ENCODE data around the gene CD2.
"Not testable (repeated sequence)": the region's sequence is repeated elsewhere in the genome, so short reads cannot be mapped to it uniquely, and the experiment has no call there.

CD2 gene

GRCh38 chr1:116751146-116751545 lies 3.1 kb upstream of the CD2 start:
- Histone ChIP-seq H2BK15ac (replicated peaks; ENCODE audit: low read depth) (no peak overlapping the region), H2BK5ac (ENCODE audit: low read length) (no peak overlapping the region), H4K5ac (ENCODE audit: low read length) (no peak overlapping the region), H3K27ac (ENCODE audit: low read depth, low read length) (no peak overlapping the region), H3K18ac (ENCODE audit: low read length) (no peak overlapping the region), H3K23ac (ENCODE audit: low read length) (no peak overlapping the region), H3K4me1 (ENCODE audit: control insufficient read depth, low read depth, low read length) (no peaks in the 10 kb centered on the region), H3K4me3 (ENCODE audit: low read length) (no peak overlapping the region), H2BK120ac (ENCODE audit: low read depth, low read length) (no peak overlapping the region), H3K27me3 (ENCODE audit: insufficient read depth, low read length, poor library complexity) (no peaks in the 10 kb centered on the region), H3K79me1 (ENCODE audit: low read length) (no peaks in the 10 kb centered on the region), H3K9ac (ENCODE audit: low read length) (no peak overlapping the region), H2AK5ac (ENCODE audit: low read length) (no peak overlapping the region), H3K36me3 (ENCODE audit: control insufficient read depth, insufficient read depth, low read length) (no peaks in the 10 kb centered on the region), H3K4ac (ENCODE audit: low read depth, low read length) (no peak overlapping the region), H3K56ac (ENCODE audit: low read length) (no peak overlapping the region), H3K4me2 (ENCODE audit: low read length) (no peak overlapping the region), H4K8ac (ENCODE audit: low read depth, low read length) (no peak overlapping the region), H3K79me2 (ENCODE audit: control insufficient read depth, insufficient read depth, low read length) (no peaks in the 10 kb centered on the region)
- no CpG with 5 or more reads among the region's 4 CpGs for WGBS (ENCODE audit: extremely low coverage, insufficient coverage, low lambda C conversion rate)
- DNase-seq, result no peak

GRCh38 chr1:116751621-116752020 lies 2.6 kb upstream of the CD2 start:
- Histone ChIP-seq H4K5ac (ENCODE audit: low read length) (no peak overlapping the region), H3K79me1 (ENCODE audit: low read length) (no peaks in the 10 kb centered on the region), H2BK5ac (ENCODE audit: low read length) (no peak overlapping the region), H3K4me1 (ENCODE audit: control insufficient read depth, low read depth, low read length) (no peaks in the 10 kb centered on the region), H3K27me3 (ENCODE audit: insufficient read depth, low read length, poor library complexity) (no peaks in the 10 kb centered on the region), H3K4me3 (ENCODE audit: low read length) (no peak overlapping the region), H3K56ac (ENCODE audit: low read length) (no peak overlapping the region), H3K79me2 (ENCODE audit: control insufficient read depth, insufficient read depth, low read length) (no peaks in the 10 kb centered on the region), H3K4me2 (ENCODE audit: low read length) (no peak overlapping the region), H2BK120ac (ENCODE audit: low read depth, low read length) (no peak overlapping the region), H2BK15ac (replicated peaks; ENCODE audit: low read depth) (no peak overlapping the region), H3K23ac (ENCODE audit: low read length) (no peak overlapping the region), H4K8ac (ENCODE audit: low read depth, low read length) (no peak overlapping the region), H3K36me3 (ENCODE audit: control insufficient read depth, insufficient read depth, low read length) (no peaks in the 10 kb centered on the region), H2AK5ac (ENCODE audit: low read length) (no peak overlapping the region), H3K4ac (ENCODE audit: low read depth, low read length) (no peak overlapping the region), H3K9ac (ENCODE audit: low read length) (no peak overlapping the region), H3K27ac (ENCODE audit: low read depth, low read length) (no peak overlapping the region), H3K18ac (ENCODE audit: low read length) (no peak overlapping the region)
- no CpG with 5 or more reads among the region's 1 CpG for WGBS (ENCODE audit: extremely low coverage, insufficient coverage, low lambda C conversion rate)
- no peak for DNase-seq

DNA sequence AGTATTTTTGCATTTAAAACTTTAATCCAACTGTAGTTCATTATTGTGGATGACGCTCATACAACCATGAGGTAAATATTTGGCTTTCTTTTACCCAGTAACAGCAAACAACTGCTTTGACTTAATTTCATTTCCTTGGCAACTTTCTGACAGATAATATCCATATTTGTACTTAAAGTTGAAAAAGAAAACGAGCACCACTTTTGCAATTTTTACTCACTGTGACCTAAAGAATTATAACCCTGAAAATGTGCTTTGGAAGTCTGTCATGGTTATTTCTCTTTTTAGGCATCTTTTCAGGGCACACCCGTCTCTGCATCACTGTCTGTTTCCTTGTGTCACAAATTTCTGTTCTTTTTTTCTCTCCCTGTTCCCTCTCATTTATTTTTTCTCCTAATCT lies 918 bp upstream of the CD2 start:
- Histone ChIP-seq H3K79me2 (ENCODE audit: control insufficient read depth, insufficient read depth, low read length) (no peaks in the 10 kb centered on the region), H3K4me3 (ENCODE audit: low read length) (no peak overlapping the region), H4K8ac (ENCODE audit: low read depth, low read length) (no peak overlapping the region), H2BK120ac (ENCODE audit: low read depth, low read length) (no peak overlapping the region), H3K4me1 (ENCODE audit: control insufficient read depth, low read depth, low read length) (no peaks in the 10 kb centered on the region), H3K9ac (ENCODE audit: low read length) (no peak overlapping the region), H2BK15ac (replicated peaks; ENCODE audit: low read depth) (no peak overlapping the region), H3K27ac (ENCODE audit: low read depth, low read length) (no peak overlapping the region), H3K27me3 (ENCODE audit: insufficient read depth, low read length, poor library complexity) (no peaks in the 10 kb centered on the region), H3K36me3 (ENCODE audit: control insufficient read depth, insufficient read depth, low read length) (no peaks in the 10 kb centered on the region), H3K56ac (ENCODE audit: low read length) (no peak overlapping the region), H3K4me2 (ENCODE audit: low read length) (no peak overlapping the region), H4K5ac (ENCODE audit: low read length) (no peak overlapping the region), H3K23ac (ENCODE audit: low read length) (no peak overlapping the region), H3K79me1 (ENCODE audit: low read length) (no peaks in the 10 kb centered on the region), H3K18ac (ENCODE audit: low read length) (no peak overlapping the region), H2AK5ac (ENCODE audit: low read length) (no peak overlapping the region), H3K4ac (ENCODE audit: low read depth, low read length) (no peak overlapping the region), H2BK5ac (ENCODE audit: low read length) (no peak overlapping the region)
- WGBS (ENCODE audit: extremely low coverage, insufficient coverage, low lambda C conversion rate), result no CpG with 5 or more reads among the region's 3 CpGs
- no peak for DNase-seq

DNA sequence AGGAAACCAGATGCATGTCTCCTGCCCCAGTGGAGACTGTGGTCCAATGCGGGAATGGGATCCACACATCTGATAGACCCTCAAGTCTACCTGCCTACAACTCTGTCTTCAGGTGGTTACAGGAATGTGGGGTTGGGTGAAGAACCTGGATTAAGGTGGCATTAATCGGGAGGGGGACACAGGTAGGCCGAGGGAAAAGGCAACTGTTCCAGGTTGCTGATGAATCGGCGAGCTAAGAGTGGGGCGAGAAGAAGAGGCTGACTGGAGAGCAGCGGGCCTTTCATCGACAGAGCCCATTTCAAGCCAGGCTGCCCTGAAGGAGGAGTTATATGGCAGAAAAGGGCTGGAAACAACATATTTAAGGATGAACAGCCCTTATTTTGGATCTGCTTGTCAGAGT lies 836 bp downstream of the CD2 start:
- no peak overlapping the region for H4K8ac ChIP-seq (ENCODE audit: low read depth, low read length)
- no peaks in the 10 kb centered on the region for H3K27me3 ChIP-seq (ENCODE audit: insufficient read depth, low read length, poor library complexity)
- H3K4me2 ChIP-seq (ENCODE audit: low read length), result no peak overlapping the region
- H3K23ac ChIP-seq (ENCODE audit: low read length), result no peak overlapping the region
- no peak overlapping the region for H2BK15ac ChIP-seq (replicated peaks; ENCODE audit: low read depth)
- no peak for DNase-seq
- H3K79me2 ChIP-seq (ENCODE audit: control insufficient read depth, insufficient read depth, low read length), result no peaks in the 10 kb centered on the region
- H2AK5ac ChIP-seq (ENCODE audit: low read length), result no peak overlapping the region
- no peak overlapping the region for H3K4me3 ChIP-seq (ENCODE audit: low read length)
- H3K36me3 ChIP-seq (ENCODE audit: control insufficient read depth, insufficient read depth, low read length), result no peaks in the 10 kb centered on the region
- no peak overlapping the region for H3K9ac ChIP-seq (ENCODE audit: low read length)
- no peak overlapping the region for H3K18ac ChIP-seq (ENCODE audit: low read length)
- WGBS (ENCODE audit: extremely low coverage, insufficient coverage, low lambda C conversion rate), result no CpG with 5 or more reads among the region's 8 CpGs
- H3K4me1 ChIP-seq (ENCODE audit: control insufficient read depth, low read depth, low read length), result no peaks in the 10 kb centered on the region
- no peak overlapping the region for H3K4ac ChIP-seq (ENCODE audit: low read depth, low read length)
- H3K27ac ChIP-seq (ENCODE audit: low read depth, low read length), result no peak overlapping the region
- H4K5ac ChIP-seq (ENCODE audit: low read length), result no peak overlapping the region
- H3K56ac ChIP-seq (ENCODE audit: low read length), result no peak overlapping the region
- H3K79me1 ChIP-seq (ENCODE audit: low read length), result no peaks in the 10 kb centered on the region
- H2BK5ac ChIP-seq (ENCODE audit: low read length), result no peak overlapping the region
- no peak overlapping the region for H2BK120ac ChIP-seq (ENCODE audit: low read depth, low read length)

DNA sequence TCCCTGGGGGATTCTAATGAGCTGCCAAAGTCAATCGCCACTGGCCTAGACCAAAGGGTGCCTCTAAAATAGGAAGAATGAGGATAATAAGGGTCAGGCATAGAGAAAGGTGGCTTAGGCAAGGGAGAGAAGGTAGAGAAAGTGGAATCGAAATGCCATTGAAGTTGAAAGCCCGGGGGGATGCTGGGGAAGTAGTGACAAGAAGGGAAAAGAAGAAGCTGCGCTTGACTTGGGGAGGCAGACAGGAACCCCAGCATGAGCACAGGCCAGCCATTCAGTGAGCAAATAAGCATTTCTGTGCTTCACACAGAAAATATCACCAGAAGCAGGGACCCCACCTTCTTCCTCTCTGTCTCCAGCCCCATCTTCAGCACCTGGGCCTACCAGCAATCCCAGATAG lies 1.5 kb downstream of the CD2 start:
- Histone ChIP-seq H3K9ac (ENCODE audit: low read length) (no peak overlapping the region), H3K18ac (ENCODE audit: low read length) (no peak overlapping the region), H3K23ac (ENCODE audit: low read length) (no peak overlapping the region), H3K4me3 (ENCODE audit: low read length) (no peak overlapping the region), H2AK5ac (ENCODE audit: low read length) (no peak overlapping the region), H2BK15ac (replicated peaks; ENCODE audit: low read depth) (no peak overlapping the region), H2BK120ac (ENCODE audit: low read depth, low read length) (no peak overlapping the region), H3K27ac (ENCODE audit: low read depth, low read length) (no peak overlapping the region), H3K4me1 (ENCODE audit: control insufficient read depth, low read depth, low read length) (no peaks in the 10 kb centered on the region), H3K4me2 (ENCODE audit: low read length) (no peak overlapping the region), H3K56ac (ENCODE audit: low read length) (no peak overlapping the region), H3K4ac (ENCODE audit: low read depth, low read length) (no peak overlapping the region), H2BK5ac (ENCODE audit: low read length) (no peak overlapping the region), H3K27me3 (ENCODE audit: insufficient read depth, low read length, poor library complexity) (no peaks in the 10 kb centered on the region), H3K36me3 (ENCODE audit: control insufficient read depth, insufficient read depth, low read length) (no peaks in the 10 kb centered on the region), H4K8ac (ENCODE audit: low read depth, low read length) (no peak overlapping the region), H4K5ac (ENCODE audit: low read length) (no peak overlapping the region), H3K79me1 (ENCODE audit: low read length) (no peaks in the 10 kb centered on the region), H3K79me2 (ENCODE audit: control insufficient read depth, insufficient read depth, low read length) (no peaks in the 10 kb centered on the region)
- no peak for DNase-seq
- WGBS (ENCODE audit: extremely low coverage, insufficient coverage, low lambda C conversion rate), result no CpG with 5 or more reads among the region's 4 CpGs

- not testable (repeated sequence) for H3K4me2 ChIP-seq (ENCODE audit: low read length); H3K9ac ChIP-seq (ENCODE audit: low read length); H2BK15ac ChIP-seq (replicated peaks; ENCODE audit: low read depth); H3K27me3 ChIP-seq (ENCODE audit: insufficient read depth, low read length, poor library complexity); H2AK5ac ChIP-seq (ENCODE audit: low read length); DNase-seq; H3K4me1 ChIP-seq (ENCODE audit: control insufficient read depth, low read depth, low read length); H2BK120ac ChIP-seq (ENCODE audit: low read depth, low read length); H3K23ac ChIP-seq (ENCODE audit: low read length); H3K36me3 ChIP-seq (ENCODE audit: control insufficient read depth, insufficient read depth, low read length); H3K79me1 ChIP-seq (ENCODE audit: low read length); H4K5ac ChIP-seq (ENCODE audit: low read length); H4K8ac ChIP-seq (ENCODE audit: low read depth, low read length); H2BK5ac ChIP-seq (ENCODE audit: low read length); H3K18ac ChIP-seq (ENCODE audit: low read length); H3K4ac ChIP-seq (ENCODE audit: low read depth, low read length); H3K56ac ChIP-seq (ENCODE audit: low read length); H3K27ac ChIP-seq (ENCODE audit: low read depth, low read length); H3K4me3 ChIP-seq (ENCODE audit: low read length); H3K79me2 ChIP-seq (ENCODE audit: control insufficient read depth, insufficient read depth, low read length)
- WGBS (ENCODE audit: extremely low coverage, insufficient coverage, low lambda C conversion rate), result no CpG with 5 or more reads among the region's 8 CpGs
Measured at GRCh38 chr1:116756092-116756491, 1.9 kb downstream of the CD2 start.

Data from mesendoderm (in vitro differentiated cells).